Right lobe of liver (tissue), 4 donors: Measurements from ENCODE around the gene INSIG1.

Source experiments
- POLR2A ChIP-seq: fragments of 450-650 bp; IDR thresholded peaks from one replicate; pipeline ENCODE4 v1.6.1; 2017; ENCODE audit warnings: antibody characterized with exemption, mild to moderate bottlenecking
- TF ChIP-seq, protein P1 (sequence below), 4 donors: fragments of 200-600 bp in 3 of 4; fragments of 450-650 bp in 1 of 4; IDR thresholded peaks; one replicate each; pipeline versions ENCODE4 v1.5.1 to v1.8.0; 2016 to 2022; ENCODE audit warnings: antibody characterized with exemption in 4 of 4, mild to moderate bottlenecking in 2 of 4
- donor health status: DM: no; HTN: no; CAD: no.
- donor health status: DM: no; HTN: no; CAD: no.
- donor health status: DM: no; HTN: yes; CAD: no.

DNA sequence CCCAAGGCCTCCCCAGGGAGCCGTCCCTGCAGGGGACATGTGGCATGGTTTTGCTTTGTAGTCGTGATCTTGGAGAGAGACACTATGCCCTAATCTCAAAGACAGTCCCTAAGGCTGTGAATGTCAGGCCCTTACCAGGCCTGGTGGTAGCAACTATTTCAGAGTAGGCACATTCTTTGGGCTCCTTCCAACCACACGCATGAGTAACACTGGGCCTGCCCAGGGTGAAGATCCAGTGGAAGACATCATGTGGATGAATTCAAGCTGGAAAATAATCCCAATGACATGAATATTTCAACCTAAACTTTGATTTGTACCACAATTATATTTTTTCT is 39.5 kb upstream of the INSIG1 start:
- TF ChIP-seq, protein P1, sequence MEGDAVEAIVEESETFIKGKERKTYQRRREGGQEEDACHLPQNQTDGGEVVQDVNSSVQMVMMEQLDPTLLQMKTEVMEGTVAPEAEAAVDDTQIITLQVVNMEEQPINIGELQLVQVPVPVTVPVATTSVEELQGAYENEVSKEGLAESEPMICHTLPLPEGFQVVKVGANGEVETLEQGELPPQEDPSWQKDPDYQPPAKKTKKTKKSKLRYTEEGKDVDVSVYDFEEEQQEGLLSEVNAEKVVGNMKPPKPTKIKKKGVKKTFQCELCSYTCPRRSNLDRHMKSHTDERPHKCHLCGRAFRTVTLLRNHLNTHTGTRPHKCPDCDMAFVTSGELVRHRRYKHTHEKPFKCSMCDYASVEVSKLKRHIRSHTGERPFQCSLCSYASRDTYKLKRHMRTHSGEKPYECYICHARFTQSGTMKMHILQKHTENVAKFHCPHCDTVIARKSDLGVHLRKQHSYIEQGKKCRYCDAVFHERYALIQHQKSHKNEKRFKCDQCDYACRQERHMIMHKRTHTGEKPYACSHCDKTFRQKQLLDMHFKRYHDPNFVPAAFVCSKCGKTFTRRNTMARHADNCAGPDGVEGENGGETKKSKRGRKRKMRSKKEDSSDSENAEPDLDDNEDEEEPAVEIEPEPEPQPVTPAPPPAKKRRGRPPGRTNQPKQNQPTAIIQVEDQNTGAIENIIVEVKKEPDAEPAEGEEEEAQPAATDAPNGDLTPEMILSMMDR (IDR thresholded peaks at IDR 0.05): no peak
- no peak for TF ChIP-seq POLR2A
